Smooth muscle cell of the brain vasculature (primary cell): ENCODE measurements around the gene ELP4.
"Not testable (repeated sequence)": the region's sequence is repeated elsewhere in the genome, so short reads cannot be mapped to it uniquely, and the experiment has no call there.

ENCODE experiments used
- DNase-seq: peaks from one replicate; pipeline ENCODE4 v3.0.0-alpha.2; 2012; ENCODE audit warnings: low read depth, low spot score

The ELP4 gene

DNA sequence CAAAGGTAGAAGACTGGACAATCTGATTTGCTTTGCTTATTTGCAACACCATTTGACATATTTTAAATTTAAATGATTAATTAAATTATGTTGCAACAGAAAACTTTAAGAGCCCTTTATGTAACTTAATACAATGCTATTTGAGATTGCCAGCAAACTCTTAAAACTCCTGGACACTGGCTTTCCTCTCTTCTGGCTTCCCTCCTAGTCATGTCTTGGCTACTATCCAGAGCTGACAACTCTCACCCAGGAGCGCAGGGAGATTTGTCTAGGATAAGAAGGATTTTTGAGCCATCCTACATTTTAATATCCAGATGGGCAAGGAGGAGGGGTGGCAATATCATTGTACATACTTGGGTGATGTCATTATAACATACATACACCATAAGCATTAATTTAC lies 134.3 kb downstream of the ELP4 start:
- DNase-seq: peak; percentile 6

DNA sequence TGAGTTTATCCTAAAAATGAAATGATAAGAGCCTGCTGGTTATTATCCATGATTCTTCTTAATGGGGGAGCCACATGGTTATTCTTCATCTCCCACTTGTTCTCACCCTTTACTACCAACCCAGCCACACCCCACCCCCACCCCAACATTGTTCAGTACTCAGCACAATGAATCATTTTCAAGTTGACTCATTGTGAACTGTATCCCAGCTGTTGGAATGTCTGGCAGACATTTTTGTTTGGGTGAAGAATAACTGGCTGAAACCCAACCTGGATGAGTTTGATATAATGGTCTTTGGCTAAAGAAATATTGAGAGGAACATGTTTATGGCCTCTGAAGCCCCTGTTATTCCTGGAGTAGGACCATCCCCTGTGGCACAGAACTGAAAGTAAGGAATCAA lies 136.2 kb downstream of the ELP4 start:
- peak; percentile 26 for DNase-seq

DNA sequence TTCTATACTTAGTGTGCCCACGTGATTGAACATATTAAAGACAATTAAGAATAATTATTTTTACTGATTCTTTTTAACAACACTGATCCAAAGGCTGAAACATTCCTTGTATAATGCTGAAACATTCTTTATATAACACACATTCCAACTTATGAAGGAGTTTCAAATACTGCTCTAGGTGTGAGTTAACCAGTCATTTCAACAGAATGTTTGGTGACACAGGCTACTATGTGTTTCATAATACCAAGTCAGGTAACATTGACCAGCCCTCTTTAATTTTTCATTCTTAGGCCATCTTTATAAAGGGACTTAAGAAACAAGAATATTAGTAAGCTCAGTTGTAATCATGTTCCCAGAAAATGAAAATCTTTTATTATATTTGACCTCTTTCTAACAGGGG lies 136.6 kb downstream of the ELP4 start:
- DNase-seq: no peak

DNA sequence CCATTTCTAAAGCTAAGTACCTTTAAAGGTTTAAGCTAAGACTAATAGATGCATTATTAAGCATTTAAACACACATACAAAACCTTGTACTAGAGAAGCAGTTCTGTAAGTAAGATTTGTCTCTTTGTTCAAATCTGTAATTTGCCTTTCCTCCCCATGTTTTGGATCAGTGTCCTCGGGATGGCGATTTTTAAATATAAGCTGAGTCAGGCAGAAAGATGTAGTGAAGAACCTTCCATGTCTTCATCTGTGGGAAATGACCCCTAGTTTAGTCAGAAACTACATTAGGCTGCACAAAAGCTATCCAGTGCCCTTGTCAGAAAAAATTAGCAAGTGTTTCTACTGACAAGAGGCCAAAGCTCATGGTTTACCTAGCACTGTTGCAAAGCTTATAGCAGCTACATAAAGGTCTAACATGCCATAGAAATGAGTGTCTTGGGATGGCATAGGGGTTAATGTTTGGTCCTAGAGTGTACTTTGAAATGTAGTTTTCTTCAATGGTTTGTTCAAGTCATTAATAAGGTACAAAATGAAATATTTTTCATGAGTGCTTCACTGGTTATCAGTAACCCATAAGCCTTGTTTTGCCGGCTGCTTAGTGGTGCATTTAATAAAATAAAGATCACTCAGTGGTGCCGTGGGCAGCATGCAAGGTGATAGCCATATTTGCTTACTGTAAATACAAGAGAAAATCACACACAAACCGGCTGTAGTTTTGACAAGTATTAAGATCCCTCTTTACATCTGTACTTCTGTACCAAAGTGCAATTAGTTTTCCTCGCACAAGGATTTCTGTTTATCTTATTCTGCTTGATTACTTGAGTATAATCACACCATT lies 139.8 kb downstream of the ELP4 start:
- no peak for DNase-seq

DNA sequence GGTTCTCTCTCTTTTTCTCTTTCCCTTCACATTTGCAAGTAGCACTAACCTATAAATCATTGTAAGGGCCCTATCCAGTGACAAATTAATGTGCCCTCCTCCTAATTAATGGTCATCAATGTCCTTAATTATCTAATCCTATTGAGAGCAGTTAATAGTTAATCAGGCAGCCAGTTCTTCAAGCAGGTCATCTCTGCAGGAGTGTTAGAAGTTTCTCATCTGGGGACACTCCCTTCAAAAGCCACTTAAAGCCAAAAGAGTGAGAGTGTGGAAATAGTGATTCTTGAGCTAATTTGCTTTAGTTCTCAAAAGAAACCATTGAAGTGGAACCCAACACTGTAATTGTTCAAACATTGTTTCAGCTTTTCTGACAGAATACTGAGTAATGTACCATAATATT lies 141.6 kb downstream of the ELP4 start:
- DNase-seq: no peak

- DNase-seq: no peak
Measured at GRCh38 chr11:31651822-31652221, 142.3 kb downstream of the ELP4 start.

DNA sequence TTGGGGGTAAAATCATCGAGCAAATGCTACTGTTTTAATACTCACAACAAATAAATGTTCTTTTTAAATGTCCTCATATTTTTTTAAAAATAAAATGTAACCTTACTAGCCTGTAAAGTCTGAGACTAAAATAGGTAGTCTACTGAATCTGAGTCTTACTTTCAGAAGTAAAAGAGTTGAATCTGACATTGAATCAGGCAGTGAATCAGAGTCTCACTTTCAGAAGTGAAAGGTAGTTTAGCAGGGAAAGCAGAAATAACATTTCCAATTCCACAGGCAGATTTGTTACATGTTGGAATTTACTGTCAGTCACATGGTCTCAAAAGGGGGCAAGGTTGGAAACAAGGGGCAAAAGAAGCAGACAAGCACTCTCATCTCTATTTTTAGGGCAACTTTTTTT lies 143.0 kb downstream of the ELP4 start:
- DNase-seq: no peak

- no peak for DNase-seq
Measured at GRCh38 chr11:31655483-31655882, 145.9 kb downstream of the ELP4 start.

GRCh38 chr11:31656051-31656450 lies 146.5 kb downstream of the ELP4 start:
- DNase-seq: no peak

GRCh38 chr11:31657091-31657490 lies 147.5 kb downstream of the ELP4 start:
- no peak for DNase-seq

DNA sequence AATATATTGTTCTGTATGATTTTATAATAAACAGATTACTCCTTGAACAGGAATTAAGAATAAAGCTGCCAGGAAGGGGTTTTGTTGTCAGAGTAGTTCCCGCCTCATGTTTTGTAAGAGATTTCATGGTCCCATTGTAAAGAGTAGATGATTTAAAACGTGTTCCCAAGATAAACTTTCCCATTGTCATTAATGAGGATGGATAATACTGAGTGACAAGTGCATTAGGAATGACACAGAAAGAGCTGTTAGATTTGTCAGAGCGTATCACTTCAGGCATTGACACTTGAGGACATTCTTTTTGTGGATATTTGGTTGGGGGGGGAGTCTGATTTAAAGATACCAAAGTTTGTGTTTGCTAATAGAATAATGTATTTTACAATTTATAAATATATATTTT lies 154.6 kb downstream of the ELP4 start:
- DNase-seq: no peak

- DNase-seq: no peak
Measured at GRCh38 chr11:31664954-31665353, 155.4 kb downstream of the ELP4 start.

DNA sequence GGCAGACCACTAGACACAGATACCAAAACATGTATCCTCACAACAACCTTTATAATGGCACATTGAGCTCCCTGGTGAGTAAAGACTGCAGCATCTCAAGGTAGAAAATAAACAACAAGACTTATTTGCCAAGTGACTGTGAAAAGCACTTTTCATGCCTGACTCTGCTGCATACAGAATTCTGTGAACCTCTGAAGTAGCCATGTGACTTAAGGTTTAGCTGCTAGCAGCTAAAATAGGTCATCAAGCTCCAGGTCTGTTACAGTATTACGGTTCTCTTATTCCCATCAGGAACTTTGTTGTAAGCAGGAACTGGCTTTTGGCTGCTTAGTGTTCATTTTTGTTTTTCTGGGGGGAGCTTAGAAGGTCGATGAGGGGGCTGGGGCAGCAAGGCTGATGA lies 162.1 kb downstream of the ELP4 start:
- DNase-seq: no peak

DNA sequence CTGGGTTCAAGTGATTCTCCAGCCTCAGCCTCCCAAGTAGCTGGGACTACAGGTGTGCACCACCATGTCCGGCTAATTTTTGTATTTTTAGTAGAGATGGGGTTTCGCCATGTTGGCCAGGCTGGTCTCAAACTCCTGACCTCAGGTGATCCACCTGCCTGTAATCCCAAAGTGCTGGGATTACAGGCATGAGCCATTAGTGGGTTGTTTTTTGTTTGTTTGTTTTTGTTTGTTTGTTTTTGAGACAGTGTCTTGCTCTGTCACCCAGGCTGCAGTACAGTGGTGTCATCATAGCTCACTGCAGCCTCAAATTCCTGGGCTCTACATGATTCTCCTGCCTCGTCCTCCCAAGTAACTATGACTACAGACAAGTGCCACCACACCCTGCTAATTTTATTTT lies 163.5 kb downstream of the ELP4 start:
- DNase-seq: not testable (repeated sequence)

DNA sequence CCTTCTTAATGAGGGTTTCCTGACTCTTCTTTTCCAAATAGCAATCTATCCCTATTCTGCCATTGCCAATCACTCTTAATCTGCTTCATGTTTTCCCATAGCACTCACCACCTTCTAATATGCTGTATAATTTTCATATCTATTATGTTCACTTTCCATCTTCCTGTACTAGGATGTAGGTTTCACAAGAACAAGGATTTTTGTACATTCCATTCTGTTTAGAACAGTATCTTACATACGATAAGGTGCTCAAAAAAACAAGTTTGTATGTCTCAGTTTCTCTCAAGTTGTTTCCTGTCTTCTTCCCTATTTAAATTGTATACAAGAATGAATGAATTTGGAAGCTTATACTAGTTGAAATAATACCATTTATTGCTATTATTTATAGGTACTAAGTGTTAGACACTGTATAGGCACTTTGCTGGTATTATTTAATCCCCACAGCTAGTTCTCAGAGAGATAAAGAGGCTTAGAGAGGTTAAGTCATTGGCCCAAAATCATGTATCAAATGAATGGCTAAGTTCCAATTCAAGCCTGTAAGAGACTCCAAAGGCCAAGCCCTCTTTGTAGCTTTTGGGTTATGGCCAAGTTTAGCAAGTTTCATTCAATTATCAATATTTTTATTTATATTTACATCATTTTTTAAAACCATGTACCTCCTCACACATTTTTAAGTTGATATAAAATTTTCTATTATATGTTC lies 166.9 kb downstream of the ELP4 start:
- DNase-seq: no peak

GRCh38 chr11:31680770-31681169 lies 171.2 kb downstream of the ELP4 start:
- no peak for DNase-seq

DNA sequence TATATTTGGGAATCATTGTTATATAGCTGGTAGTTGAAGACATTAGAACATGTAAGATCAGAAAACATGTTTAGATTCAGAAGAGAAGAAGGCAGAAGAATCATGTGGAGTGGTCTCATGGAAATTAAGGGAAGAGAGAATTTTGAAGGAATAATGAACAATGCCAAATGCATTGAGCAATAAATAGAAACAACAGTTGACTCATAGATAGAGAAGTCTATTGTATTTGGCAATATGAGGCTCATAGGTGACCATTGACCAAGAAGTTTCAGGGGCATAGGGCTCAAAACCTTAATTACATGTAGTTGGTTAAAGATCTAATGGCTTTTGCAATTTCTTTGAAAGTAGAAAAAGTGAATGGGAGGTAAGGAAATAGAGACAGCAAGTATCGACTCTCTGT lies 177.7 kb downstream of the ELP4 start:
- no peak for DNase-seq

GRCh38 chr11:31687861-31688260 lies 178.3 kb downstream of the ELP4 start:
- no peak for DNase-seq

GRCh38 chr11:31689559-31689958 lies 180.0 kb downstream of the ELP4 start:
- no peak for DNase-seq

GRCh38 chr11:31690041-31690440 lies 180.5 kb downstream of the ELP4 start:
- no peak for DNase-seq

DNA sequence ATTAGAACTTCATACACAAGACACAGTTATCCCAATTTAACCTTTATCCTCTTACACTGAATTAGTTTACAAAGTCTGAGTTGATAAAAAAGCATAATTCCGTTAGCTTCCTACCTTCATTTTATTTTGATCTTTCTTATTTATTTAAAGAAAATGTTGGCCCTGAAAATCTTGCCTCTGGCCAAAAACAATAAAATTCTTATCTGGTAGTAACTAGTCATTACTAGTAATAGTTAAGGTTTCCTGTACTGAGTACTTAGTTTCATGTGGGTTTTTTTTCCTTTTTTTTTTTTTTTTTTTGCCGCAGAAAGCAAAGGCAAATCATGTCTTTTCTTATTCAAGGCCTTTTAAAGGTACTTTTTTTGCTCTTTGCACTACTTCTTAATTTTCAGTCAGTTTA lies 180.9 kb downstream of the ELP4 start:
- no peak for DNase-seq

- no peak for DNase-seq
Measured at GRCh38 chr11:31692466-31692865, 182.9 kb downstream of the ELP4 start.

GRCh38 chr11:31697049-31697448 lies 187.5 kb downstream of the ELP4 start:
- not testable (repeated sequence) for DNase-seq
